OCI-LY3 (cell line): ENCODE data around the gene ARSA.
"Not testable (repeated sequence)": the region's sequence is repeated elsewhere in the genome, so short reads cannot be mapped to it uniquely, and the experiment has no call there.

Source experiments
- EZH2phosphoT487 ChIP-seq: fragments of 200-600 bp; shearing (Covaris generic); IDR thresholded peaks from 2 replicates; pipeline ENCODE4 v1.6.1; 2018; ENCODE audit warnings: antibody characterized with exemption, mixed run types, low read depth
- TF ChIP-seq, protein P1 (sequence below): fragments of 200-600, 300-600 bp; sonication (generic); IDR thresholded peaks from 2 replicates; pipeline ENCODE4 v1.5.1; 2014; ENCODE audit warnings: antibody characterized with exemption, low read length, low read depth

GRCh38 chr22:50643021-50643820, 15.3 kb upstream of the ARSA start:
- TF ChIP-seq, protein P1, sequence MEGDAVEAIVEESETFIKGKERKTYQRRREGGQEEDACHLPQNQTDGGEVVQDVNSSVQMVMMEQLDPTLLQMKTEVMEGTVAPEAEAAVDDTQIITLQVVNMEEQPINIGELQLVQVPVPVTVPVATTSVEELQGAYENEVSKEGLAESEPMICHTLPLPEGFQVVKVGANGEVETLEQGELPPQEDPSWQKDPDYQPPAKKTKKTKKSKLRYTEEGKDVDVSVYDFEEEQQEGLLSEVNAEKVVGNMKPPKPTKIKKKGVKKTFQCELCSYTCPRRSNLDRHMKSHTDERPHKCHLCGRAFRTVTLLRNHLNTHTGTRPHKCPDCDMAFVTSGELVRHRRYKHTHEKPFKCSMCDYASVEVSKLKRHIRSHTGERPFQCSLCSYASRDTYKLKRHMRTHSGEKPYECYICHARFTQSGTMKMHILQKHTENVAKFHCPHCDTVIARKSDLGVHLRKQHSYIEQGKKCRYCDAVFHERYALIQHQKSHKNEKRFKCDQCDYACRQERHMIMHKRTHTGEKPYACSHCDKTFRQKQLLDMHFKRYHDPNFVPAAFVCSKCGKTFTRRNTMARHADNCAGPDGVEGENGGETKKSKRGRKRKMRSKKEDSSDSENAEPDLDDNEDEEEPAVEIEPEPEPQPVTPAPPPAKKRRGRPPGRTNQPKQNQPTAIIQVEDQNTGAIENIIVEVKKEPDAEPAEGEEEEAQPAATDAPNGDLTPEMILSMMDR = not testable (repeated sequence)
- not testable (repeated sequence) for TF ChIP-seq EZH2phosphoT487
